HG02852 (cell line): ENCODE data around the gene PPIB.
"Not testable (repeated sequence)": the region's sequence is repeated elsewhere in the genome, so short reads cannot be mapped to it uniquely, and the experiment has no call there.

Source experiments
- ATAC-seq: cut with Tn5 transposase; IDR thresholded peaks from one replicate; pipeline ENCODE4 v1.9.1; 2021; ENCODE audit warnings: mild to moderate bottlenecking, moderate library complexity; ENCODE audit not compliant: unreplicated experiment

The PPIB gene

GRCh38 chr15:64110950-64111678, 51.7 kb downstream of the PPIB start:
- ATAC-seq = no peak

GRCh38 chr15:64110108-64110701, 52.6 kb downstream of the PPIB start:
- ATAC-seq = not testable (repeated sequence)

GRCh38 chr15:64107337-64107736, 55.5 kb downstream of the PPIB start:
- no peak for ATAC-seq
